Neural progenitor cell (in vitro differentiated cells): ENCODE data around the gene AGBL4.

Source experiments
- EZH2 ChIP-seq: fragments of 200-600 bp; sonication (generic); IDR thresholded peaks from 2 replicates; pipeline ENCODE4 v1.6.1; 2017; ENCODE audit warnings: antibody characterized with exemption, mild to moderate bottlenecking, moderate library complexity
- EZH2phosphoT487 ChIP-seq: fragments of 200-600 bp; sonication (generic); IDR thresholded peaks from 2 replicates; pipeline ENCODE4 v1.6.1; 2017; ENCODE audit warnings: antibody characterized with exemption
- TF ChIP-seq, protein P1 (sequence below): fragments of 200-600 bp; sonication (generic); IDR thresholded peaks from 2 replicates; pipeline ENCODE4 v1.5.1; 2017; ENCODE audit warnings: antibody characterized with exemption, mild to moderate bottlenecking

DNA sequence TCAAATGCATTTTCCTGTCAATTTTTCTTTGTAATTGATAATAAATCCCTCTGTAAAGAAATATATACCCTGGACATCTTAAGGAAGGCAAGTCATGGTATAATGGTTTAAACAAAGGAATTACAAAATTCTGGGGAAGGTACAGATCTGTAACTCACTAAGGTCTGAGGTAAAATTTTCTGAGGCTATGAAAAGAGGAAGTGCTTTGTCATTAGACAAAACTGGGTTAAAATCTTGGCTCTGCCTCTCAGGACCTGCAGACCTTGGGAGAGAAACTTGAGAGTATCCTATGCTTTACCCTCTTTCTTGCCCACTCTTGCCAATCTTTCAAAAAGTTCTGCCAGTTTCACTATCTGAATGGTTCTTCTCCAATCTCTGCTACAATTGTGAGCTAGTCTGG lies 1220.3 kb downstream of the AGBL4 start:
- TF ChIP-seq, protein P1, sequence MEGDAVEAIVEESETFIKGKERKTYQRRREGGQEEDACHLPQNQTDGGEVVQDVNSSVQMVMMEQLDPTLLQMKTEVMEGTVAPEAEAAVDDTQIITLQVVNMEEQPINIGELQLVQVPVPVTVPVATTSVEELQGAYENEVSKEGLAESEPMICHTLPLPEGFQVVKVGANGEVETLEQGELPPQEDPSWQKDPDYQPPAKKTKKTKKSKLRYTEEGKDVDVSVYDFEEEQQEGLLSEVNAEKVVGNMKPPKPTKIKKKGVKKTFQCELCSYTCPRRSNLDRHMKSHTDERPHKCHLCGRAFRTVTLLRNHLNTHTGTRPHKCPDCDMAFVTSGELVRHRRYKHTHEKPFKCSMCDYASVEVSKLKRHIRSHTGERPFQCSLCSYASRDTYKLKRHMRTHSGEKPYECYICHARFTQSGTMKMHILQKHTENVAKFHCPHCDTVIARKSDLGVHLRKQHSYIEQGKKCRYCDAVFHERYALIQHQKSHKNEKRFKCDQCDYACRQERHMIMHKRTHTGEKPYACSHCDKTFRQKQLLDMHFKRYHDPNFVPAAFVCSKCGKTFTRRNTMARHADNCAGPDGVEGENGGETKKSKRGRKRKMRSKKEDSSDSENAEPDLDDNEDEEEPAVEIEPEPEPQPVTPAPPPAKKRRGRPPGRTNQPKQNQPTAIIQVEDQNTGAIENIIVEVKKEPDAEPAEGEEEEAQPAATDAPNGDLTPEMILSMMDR: no peak
- no peak for TF ChIP-seq EZH2
- TF ChIP-seq EZH2phosphoT487: no peak
